Right ventricle myocardium inferior (tissue), 1 donor: ENCODE measurements around the gene PGRMC2. TPM values are rescaled to one million over a fixed set of nuclear protein-coding genes. Genes with fewer than 3 reads are reported as not detected.
"Not testable (repeated sequence)": the region's sequence is repeated elsewhere in the genome, so short reads cannot be mapped to it uniquely, and the experiment has no call there.

Experiments used
- ATAC-seq: fragments of 200-7000 bp; cut with Tn5 transposase; one replicate; pipeline ENCODE4 v1.9.1; 2020; ENCODE audit warnings: mild to moderate bottlenecking, moderate library complexity
- DNase-seq: peaks from one replicate; pipeline ENCODE4 v3.0.0; 2021; ENCODE audit errors: missing footprints
- intact Hi-C: fragments of 100-400 bp; cut with DNase I; formaldehyde crosslinking; loops from one replicate; pipeline ENCODE4 v1.11.0; 2022
- total RNA-seq: library from RNA; stranded (reverse); fragmentation: NEBNext Ultra II Directional; extraction: Animal tissue kit (Norgen Biotek cat#: 25700); gene quantifications from one replicate; pipeline ENCODE4 v1.2.1, GENCODE V29; 2021
- donor health status: DM: no; HTN: yes; CAD: no; lungs with severe emphysema.

PGRMC2 gene
- total RNA-seq, 1 donor from 2014 or later = 66.1 TPM

GRCh38 chr4:128282516-128282915 lies 5.1 kb downstream of the PGRMC2 start:
- DNase-seq (no peak), ATAC-seq (no peak)
- intact Hi-C loops = loop anchor here (10.0 kb wide), 2 partner anchors 272 to 812 kb away; partner anchors contain the start of genes C4orf33 and SCLT1

- no peak for DNase-seq
- intact Hi-C loops = loop anchor here (10.0 kb wide), 2 partner anchors 273 to 813 kb away; partner anchors contain the start of genes C4orf33 and SCLT1
- ATAC-seq = no peak
Measured at GRCh38 chr4:128281354-128281753, 6.3 kb downstream of the PGRMC2 start.

DNA sequence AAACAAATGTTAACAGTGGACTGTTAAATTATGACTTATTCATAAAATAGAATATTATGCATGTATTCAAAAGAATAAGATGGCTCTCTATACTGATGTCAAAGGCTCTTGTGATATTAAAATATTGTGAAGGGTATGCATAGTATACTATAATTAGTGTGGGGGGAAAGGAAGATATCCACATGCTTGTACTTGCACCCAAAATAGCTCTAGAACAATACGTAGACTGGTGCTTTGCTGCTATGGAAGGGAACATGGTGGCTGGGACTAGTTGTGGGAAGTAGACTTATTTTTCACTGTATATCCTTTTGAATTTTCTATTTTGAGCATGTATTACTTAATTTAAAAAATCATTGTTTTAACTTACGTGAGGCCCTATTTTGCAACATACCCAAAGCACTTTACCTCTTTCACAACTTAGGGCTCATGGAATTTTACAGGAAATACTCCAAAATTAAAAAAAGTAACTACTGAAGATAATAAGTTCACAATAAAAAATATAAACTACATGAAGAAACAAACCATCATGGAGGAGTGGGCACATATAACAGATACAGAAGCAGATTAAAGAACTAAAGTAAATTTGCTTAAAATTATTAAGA lies 7.9 kb downstream of the PGRMC2 start:
- ATAC-seq (no peak), DNase-seq (no peak)
- intact Hi-C loops = loop anchor here (10.0 kb wide), 2 partner anchors 275 to 815 kb away; partner anchors contain the start of genes C4orf33 and SCLT1

DNA sequence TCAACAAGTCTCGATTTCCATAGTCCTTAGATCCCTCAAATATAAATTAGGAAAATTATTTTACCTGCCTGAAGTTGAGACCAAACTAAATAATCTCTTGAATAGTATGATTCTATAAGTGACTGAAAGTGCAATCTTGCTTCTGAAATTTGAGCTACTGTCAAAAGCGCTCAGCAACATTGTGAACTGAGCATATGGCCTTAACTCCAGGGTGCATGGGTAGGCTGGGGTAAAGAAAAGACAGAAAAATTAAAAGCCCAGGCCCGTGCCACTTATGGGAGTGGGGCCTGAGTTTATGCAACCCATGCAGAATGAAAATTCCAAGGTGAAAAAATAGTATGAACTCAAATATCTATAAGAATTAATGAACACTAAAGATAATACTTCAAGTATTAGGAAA lies 9.8 kb downstream of the PGRMC2 start:
- intact Hi-C loops = no loop called here
- ATAC-seq (no peak), DNase-seq (no peak)

DNA sequence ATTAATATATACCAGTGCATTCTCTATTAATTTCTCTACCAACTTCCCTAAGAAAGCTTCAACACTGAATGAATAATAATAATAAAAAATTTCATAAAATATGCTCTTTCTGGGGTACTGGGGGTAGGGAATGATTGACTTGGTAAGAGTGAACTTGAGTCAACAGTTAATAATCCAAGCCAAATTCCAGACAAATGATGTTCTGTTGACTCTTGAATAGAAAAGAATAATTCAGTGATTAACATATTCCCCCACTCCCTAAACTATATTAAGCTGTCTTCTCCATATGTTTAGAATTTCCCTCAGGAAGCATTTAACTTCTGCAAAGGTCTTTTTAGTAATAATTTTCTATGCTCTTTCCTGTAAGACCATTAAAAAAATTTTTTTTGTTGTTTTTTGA lies 12.3 kb downstream of the PGRMC2 start:
- DNase-seq (no peak), ATAC-seq (no peak)
- intact Hi-C loops = no loop called here

DNA sequence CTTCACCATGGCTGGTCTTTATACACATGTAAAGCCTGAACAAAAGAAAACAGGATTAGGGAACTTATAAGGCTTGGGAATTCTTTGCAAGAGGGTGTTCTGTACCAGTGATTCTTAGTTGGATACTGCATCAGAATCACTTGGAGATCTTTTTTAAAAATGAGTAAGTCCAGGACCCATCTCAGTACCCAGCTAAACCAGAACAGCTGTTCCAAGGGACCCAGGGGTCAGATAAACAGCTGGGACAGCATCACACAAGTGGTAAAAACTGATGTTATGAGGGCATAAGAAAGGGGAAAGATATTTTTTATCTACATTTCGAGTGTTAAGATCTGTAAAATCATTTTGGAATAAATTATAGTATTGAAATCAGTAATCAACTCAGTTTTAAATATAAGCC lies 16.1 kb downstream of the PGRMC2 start:
- ATAC-seq (no peak), DNase-seq (no peak)
- intact Hi-C loops = loop anchor here (5.0 kb wide), 1 partner anchor 79 kb away; no protein-coding TSS in a partner anchor

GRCh38 chr4:128268970-128269369 lies 18.6 kb downstream of the PGRMC2 start:
- intact Hi-C loops = no loop called here
- ATAC-seq (no peak), DNase-seq (no peak)

DNA sequence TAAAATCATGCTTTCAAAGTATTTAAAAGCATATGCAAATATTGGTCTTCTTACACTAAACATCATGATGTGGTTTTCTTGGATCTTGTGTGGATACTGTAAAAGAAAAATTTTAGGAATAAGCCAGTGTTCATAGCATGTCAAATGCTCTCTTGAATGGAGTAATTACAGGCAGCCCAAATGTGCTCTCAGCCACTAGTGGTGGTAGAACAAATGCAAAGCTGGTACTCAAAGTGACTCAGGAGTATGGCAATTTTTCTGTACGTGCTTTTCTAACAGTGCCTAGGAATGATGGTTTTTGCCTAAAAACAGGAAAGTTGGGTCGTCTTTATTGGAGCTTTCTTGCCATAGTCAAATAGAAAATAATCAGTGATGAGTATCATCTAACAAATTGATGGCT lies 19.9 kb downstream of the PGRMC2 start:
- intact Hi-C loops = no loop called here
- ATAC-seq = no peak
- DNase-seq = no peak

GRCh38 chr4:128267171-128267570 lies 20.4 kb downstream of the PGRMC2 start:
- ATAC-seq, DNase-seq, intact Hi-C loops: not testable (repeated sequence)

DNA sequence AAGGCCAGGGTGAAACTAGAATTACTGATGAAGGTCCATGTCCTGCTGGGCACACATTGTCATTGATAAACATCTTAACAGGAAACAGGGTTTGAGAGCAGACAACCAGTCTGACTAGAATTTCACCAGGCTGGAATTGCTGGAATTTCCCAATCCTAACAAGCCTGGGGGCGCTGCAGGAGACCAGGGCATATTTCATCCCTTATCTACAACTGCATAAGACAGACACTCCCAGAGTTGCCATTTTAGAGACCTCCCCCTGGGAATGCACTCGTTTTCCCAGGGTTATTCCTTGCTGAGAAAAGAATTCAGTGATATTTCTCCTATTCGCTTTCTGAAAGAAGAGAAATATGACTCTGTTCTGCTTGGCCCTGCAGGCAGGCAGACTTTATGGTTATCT lies 22.1 kb downstream of the PGRMC2 start:
- ATAC-seq, DNase-seq, intact Hi-C loops: not testable (repeated sequence)

DNA sequence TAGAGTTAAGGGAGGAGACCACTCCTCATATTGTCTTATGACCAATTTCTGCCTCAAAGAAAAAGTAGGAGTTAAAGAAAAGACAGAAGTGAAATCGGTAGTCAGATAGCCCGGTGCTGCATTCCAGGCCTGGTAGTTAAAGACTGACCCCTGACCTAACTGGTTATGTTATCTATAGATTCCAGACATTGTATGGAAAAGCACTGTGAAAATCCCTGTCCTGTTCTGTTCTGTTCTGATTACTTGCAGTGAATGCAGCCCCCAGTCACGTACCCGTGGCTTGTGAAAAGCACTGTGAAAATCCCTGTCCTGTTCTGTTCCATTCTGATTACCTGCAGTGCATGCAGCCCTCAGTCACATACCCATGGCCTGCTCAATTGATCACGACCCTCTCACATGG lies 27.7 kb downstream of the PGRMC2 start:
- ATAC-seq, DNase-seq, intact Hi-C loops: not testable (repeated sequence)

DNA sequence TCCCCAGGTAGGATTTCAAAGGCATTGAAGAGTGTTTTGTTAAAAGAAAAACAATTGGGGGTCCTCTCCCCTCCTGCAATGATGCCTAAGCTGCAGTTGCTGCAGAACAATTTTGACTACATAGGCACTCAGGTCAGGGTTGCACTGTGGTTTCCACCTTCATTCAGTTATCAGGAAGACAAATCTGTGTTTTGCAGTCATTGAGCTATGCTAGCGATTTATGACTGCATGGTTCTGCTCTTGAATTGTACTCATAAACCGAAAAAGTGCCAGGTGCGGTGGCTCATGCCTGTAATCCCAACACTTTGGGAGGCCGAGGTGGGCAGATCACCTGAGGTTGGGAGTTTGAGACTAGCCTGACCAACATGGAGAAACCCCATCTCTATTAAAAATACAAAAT lies 29.4 kb downstream of the PGRMC2 start:
- ATAC-seq, intact Hi-C loops, DNase-seq: not testable (repeated sequence)

DNA sequence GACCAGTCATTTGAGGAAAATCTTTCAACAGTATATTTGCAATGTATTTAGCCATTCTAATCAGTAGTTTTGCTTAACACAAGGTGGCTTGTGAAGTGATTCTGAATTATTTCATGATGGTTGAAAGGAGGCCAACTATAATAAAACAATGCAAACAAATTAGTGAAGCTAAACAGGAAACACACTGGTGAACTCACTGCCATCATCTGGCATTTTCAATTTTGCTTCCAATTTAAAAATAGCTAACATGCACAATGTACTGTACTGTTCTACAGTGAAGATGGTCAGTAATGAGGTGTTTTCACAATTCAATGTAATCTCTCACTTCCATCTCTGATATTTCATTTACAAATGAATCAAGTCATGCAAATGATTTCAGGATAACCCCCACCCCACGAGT lies 31.1 kb downstream of the PGRMC2 start:
- intact Hi-C loops = no loop called here
- DNase-seq = no peak
- ATAC-seq = no peak

DNA sequence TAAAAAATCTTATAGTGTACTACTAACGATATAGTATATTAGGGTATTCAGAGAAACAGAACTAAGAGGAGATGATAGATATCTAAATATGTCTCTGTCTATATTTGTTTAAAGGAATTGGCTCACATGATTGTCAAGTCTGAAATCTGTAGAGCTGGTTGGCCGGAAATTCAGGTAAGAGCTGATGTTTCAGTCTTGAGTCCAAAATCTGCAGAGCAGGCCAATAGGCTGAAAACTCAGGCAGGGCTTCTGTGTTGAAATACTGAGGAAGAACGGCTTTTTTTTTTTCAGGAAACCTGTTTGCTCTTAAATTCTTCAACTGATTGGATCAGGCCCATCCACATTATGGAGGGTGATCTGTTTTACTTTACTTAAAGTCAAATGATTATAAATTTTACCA lies 31.7 kb downstream of the PGRMC2 start:
- intact Hi-C loops = no loop called here

DNA sequence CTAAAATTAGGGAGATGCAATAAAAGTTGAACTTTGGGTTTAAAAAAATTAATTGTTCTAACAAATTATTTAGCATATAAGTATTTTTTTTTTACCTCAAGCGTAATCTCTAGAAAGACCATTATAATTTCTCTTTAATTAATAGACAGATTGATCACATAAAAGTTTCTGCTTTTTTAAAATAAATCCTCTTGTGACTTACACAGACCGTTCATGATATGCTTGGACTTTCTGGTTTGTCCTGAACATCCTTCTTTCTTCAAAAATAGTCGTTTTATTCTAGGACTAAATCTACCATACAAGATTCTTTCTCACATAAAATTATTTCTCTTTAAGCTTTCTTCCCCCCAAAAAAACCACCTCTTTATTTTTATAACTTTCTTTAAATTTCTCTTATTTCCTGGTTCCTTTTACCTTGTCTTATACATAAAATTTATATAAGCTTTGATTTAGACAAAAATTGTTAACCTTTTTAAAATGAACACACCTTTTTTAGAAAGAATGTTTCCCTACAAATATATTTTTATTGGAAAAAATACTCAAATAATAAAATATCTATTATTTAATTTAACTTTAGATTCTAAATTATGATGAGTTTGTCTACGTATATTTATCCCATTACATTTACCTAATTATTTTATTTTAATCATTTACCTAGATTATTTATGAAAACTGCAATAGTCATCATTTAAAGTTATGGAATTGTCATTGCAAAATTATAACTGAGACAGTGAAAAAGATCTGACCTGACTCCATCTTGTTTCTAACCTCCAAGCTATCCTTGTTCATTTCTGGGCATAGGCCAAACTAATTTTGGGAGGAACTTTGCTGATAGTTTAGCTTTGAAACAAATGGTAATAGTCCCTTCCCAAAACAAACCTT lies 37.6 kb downstream of the PGRMC2 start:
- intact Hi-C loops = no loop called here
- ATAC-seq = no peak
- DNase-seq = no peak

More for the DNA sequence above, 31.7 kb downstream of the PGRMC2 start:
- DNase-seq = no peak
- ATAC-seq = no peak

DNA sequence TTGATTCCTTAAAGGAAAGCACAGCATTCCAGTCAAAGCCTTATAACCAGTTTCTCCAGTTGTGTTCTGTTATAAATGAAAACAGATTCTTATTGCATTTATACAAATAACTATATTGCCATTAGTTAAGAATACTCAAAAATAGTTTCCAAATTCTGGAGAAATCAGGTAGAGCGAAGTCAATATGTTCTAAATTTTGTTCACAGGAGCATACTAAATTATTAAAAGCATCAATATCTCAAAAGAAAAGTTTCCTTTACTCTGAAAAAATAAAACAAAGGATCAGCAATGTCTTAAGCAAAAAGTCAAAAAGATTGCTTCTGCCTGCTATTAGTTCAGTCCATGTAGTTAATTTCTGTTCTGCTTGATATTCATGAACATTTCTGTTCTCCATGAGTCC lies 39.7 kb downstream of the PGRMC2 start:
- ATAC-seq (no peak), DNase-seq (no peak)
- intact Hi-C loops = no loop called here

DNA sequence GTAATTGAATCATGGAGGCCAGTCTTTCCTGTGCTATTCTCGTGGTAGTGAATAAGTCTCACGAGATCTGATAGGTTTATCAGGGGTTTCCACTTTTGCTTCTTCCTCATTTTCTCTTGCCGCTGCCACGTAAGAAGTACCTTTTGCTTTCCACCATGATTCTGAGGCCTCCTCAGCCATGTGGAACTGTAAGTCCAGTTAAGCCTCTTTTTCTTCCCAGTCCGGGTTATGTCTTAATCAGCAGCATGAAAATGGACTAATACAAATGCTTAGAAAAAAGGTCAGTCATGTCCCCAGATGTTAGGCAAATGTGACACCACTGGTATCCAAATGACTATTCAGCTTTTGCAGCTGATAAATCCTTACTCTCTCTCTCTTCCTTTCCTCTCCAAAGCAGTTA lies 42.2 kb downstream of the PGRMC2 start:
- intact Hi-C loops, DNase-seq, ATAC-seq: not testable (repeated sequence)

- no peak for ATAC-seq
- DNase-seq = no peak
- intact Hi-C loops = no loop called here
Measured at GRCh38 chr4:128244379-128244778, 43.2 kb downstream of the PGRMC2 start.

- no peak for ATAC-seq
Measured at GRCh38 chr4:128242601-128243000, 45.0 kb downstream of the PGRMC2 start.

GRCh38 chr4:128241981-128242380 lies 45.6 kb downstream of the PGRMC2 start:
- DNase-seq (no peak), ATAC-seq (no peak)
- intact Hi-C loops = no loop called here

More at GRCh38 chr4:128242601-128243000, 45.0 kb downstream of the PGRMC2 start:
- intact Hi-C loops = no loop called here
- DNase-seq = no peak
